ENCODE measurements around the gene NGLY1. TPM values are rescaled to one million over a fixed set of nuclear protein-coding genes. Genes with fewer than 3 reads are reported as not detected.

Gene NGLY1
- total and polyA plus RNA-seq, 2 of the 8 experiments (the other 6 are each of a cell fraction or from before 2014, with no cell fraction given) = 3.1 to 24.8 TPM

DNA sequence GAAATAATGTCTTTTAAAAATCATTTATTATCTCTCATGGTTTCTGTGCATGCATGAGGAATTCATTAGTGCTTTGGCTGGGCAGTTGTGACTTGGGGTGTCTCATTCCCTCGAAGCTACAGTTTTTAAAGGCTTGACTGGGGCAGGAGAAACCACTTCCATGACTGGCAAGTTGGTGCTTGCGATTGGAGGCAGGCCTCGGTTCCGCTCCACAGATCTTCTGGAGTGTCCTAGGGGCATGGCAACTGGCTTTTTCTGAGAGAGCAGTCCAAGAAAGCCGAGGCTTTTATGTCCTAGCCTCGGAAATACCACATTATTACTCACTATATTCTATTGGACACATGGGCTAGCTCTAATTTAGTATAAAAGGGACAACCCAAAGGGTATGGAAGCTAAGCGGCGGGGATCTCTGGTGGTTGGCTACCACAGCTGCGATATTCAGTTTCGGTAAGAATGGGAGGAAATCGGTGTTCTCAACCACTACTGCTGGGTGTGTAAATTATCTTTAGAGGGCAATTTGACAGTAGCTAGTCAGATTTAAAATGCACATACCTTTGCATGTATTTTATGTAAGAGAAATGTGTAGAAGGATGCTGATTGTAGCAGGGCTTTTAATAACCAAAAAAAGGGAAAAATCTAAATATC lies 69.8 kb downstream of the NGLY1 start (continued):
- TF ChIP-seq YY1 (IDR thresholded peaks at IDR 0.05; ENCODE audit: low read depth, low read length) = no peak
- TF ChIP-seq BRCA1 (IDR thresholded peaks at IDR 0.05; ENCODE audit: low read depth, low read length) = no peak
- TF ChIP-seq EGR1 (IDR thresholded peaks at IDR 0.05; ENCODE audit: borderline replicate concordance, low read depth, low read length) = no peak
- TF ChIP-seq, protein P1, sequence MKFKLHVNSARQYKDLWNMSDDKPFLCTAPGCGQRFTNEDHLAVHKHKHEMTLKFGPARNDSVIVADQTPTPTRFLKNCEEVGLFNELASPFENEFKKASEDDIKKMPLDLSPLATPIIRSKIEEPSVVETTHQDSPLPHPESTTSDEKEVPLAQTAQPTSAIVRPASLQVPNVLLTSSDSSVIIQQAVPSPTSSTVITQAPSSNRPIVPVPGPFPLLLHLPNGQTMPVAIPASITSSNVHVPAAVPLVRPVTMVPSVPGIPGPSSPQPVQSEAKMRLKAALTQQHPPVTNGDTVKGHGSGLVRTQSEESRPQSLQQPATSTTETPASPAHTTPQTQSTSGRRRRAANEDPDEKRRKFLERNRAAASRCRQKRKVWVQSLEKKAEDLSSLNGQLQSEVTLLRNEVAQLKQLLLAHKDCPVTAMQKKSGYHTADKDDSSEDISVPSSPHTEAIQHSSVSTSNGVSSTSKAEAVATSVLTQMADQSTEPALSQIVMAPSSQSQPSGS (IDR thresholded peaks at IDR 0.05; ENCODE audit: low read length) = no peak
- no peak for TF ChIP-seq GABPA (IDR thresholded peaks at IDR 0.05; ENCODE audit: borderline replicate concordance, insufficient read depth, low read length)
- no peak for TF ChIP-seq SUZ12 (IDR thresholded peaks at IDR 0.05; ENCODE audit: low read length)
- TF ChIP-seq NANOG (IDR thresholded peaks at IDR 0.05; ENCODE audit: insufficient read depth, low read depth, low read length, poor library complexity, severe bottlenecking) = no peak
